B cell (primary cell): ENCODE measurements around the gene HOXA10. TPM values are rescaled to one million over a fixed set of nuclear protein-coding genes. Genes with fewer than 3 reads are reported as not detected.

ENCODE experiments used
- ATAC-seq: fragments of 200-7000 bp; cut with Tn5 transposase; one replicate; pipeline ENCODE4 v1.10.0; 2021; ENCODE audit warnings: low read depth, mild to moderate bottlenecking, moderate number of reproducible peaks, moderate library complexity
- CTCF ChIA-PET: fragments of 350-600 bp; sonication (Branson Sonifier 250); formaldehyde crosslinking; loops from one replicate; lab custom pipeline; 2021; ENCODE audit warnings: antibody characterized with exemption, inconsistent platforms; lab: Charles Lee
- POLR2A ChIA-PET: fragments of 350-600 bp; sonication (Branson Sonifier 250); formaldehyde crosslinking; loops from one replicate; lab custom pipeline; 2021; ENCODE audit warnings: antibody characterized with exemption; lab: Charles Lee
- DNase-seq: peaks from one replicate; pipeline ENCODE4 v3.0.0; 2013
- H2AFZ ChIP-seq: 2 replicates; pipeline ENCODE4 v1.6.1; 2012; ENCODE audit warnings: mild to moderate bottlenecking, low read depth, low read length; ENCODE audit not compliant: insufficient read depth, poor library complexity, severe bottlenecking
- H3K27ac ChIP-seq, 2 donors: 1 replicate in 1 of 2; 2 replicates in 1 of 2; pipeline ENCODE4 v1.5.1; 2012 to 2013; ENCODE audit warnings: low read length in 2 of 2, mild to moderate bottlenecking in 2 of 2, moderate library complexity in 1 of 2
- H3K27me3 ChIP-seq, 4 experiments: fragments of 200-600 bp in 1 of 4; sonication (generic) in 1 of 4; replicated peaks in 1 of 4; 1 replicate in 2 of 4; 2 replicates in 2 of 4; pipeline versions ENCODE4 v1.6.1 to v1.7.0; 2013 to 2016; ENCODE audit warnings: low read length in 3 of 4, mild to moderate bottlenecking in 2 of 4, mixed read lengths in 1 of 4, moderate library complexity in 1 of 4; ENCODE audit not compliant: insufficient read depth in 4 of 4, control insufficient read depth in 3 of 4; ENCODE audit errors: control extremely low read depth in 1 of 4
- H3K36me3 ChIP-seq, 2 experiments: replicated peaks in 1 of 2; 1 replicate in 1 of 2; 2 replicates in 1 of 2; pipeline versions ENCODE4 v1.6.1 to v1.7.1; 2013; ENCODE audit warnings: low read length in 1 of 2; ENCODE audit not compliant: insufficient read depth in 2 of 2, control insufficient read depth in 1 of 2; ENCODE audit errors: control extremely low read depth in 1 of 2, extremely low read depth in 1 of 2
- H3K4me1 ChIP-seq, 2 donors: fragments of 200-600 bp in 1 of 2; sonication (generic) in 1 of 2; 1 replicate in 1 of 2; 2 replicates in 1 of 2; pipeline versions ENCODE4 v1.5.1 to v1.6.1; 2013 to 2017; ENCODE audit warnings: low read length in 2 of 2; ENCODE audit not compliant: control insufficient read depth in 2 of 2, insufficient read depth in 2 of 2
- H3K4me2 ChIP-seq: replicated peaks from 2 replicates; pipeline ENCODE3; 2012; ENCODE audit warnings: mild to moderate bottlenecking, low read depth, low read length; ENCODE audit not compliant: poor library complexity, severe bottlenecking
- H3K4me3 ChIP-seq, 5 experiments: fragments of 200-600 bp in 1 of 5; sonication (generic) in 1 of 5; 1 replicate in 3 of 5; 2 replicates in 2 of 5; pipeline versions ENCODE4 v1.5.1 to v1.7.0; 2011 to 2016; ENCODE audit warnings: low read length in 4 of 5, mild to moderate bottlenecking in 4 of 5, low read depth in 2 of 5, control low read depth in 1 of 5, moderate library complexity in 1 of 5; ENCODE audit not compliant: insufficient read depth in 1 of 5; ENCODE audit errors: control extremely low read depth in 1 of 5, extremely low read depth in 1 of 5
- H3K79me2 ChIP-seq: fragments of 200-600 bp; sonication (generic); one replicate; pipeline ENCODE4 v1.6.0; 2016; ENCODE audit warnings: low read length; ENCODE audit not compliant: control insufficient read depth, insufficient read depth
- H3K9ac ChIP-seq: fragments of 200-600 bp; sonication (generic); 2 replicates; pipeline ENCODE4 v1.6.1; 2017; ENCODE audit warnings: mild to moderate bottlenecking, low read length, moderate library complexity
- H3K9me3 ChIP-seq, 3 donors: one replicate each; pipeline versions ENCODE4 v1.6.1 to v1.7.1; 2013; ENCODE audit warnings: low read length in 2 of 3; ENCODE audit not compliant: control insufficient read depth in 2 of 3, insufficient read depth in 1 of 3; ENCODE audit errors: control extremely low read depth in 1 of 3
- H4K20me1 ChIP-seq: 2 replicates; pipeline ENCODE4 v1.6.0; 2012; ENCODE audit warnings: mild to moderate bottlenecking, low read length; ENCODE audit not compliant: insufficient read depth, control insufficient read depth, poor library complexity, severe bottlenecking
- H3K27ac Mint-ChIP-seq: one replicate; pipeline ENCODE4 v1.8.0; 2021; ENCODE audit warnings: mixed read lengths
- H3K27me3 Mint-ChIP-seq: one replicate; pipeline ENCODE4 v1.8.0; 2021; ENCODE audit warnings: mixed read lengths
- H3K4me1 Mint-ChIP-seq: one replicate; pipeline ENCODE4 v1.8.0; 2021; ENCODE audit warnings: mixed read lengths
- H3K4me3 Mint-ChIP-seq: one replicate; pipeline ENCODE4 v1.8.0; 2021; ENCODE audit warnings: mixed read lengths
- H3K9me3 Mint-ChIP-seq: one replicate; pipeline ENCODE4 v1.8.0; 2022; ENCODE audit warnings: mixed read lengths; ENCODE audit not compliant: insufficient read depth
- EZH2 ChIP-seq: IDR thresholded peaks from 2 replicates; pipeline ENCODE4 v1.6.1; 2012; ENCODE audit warnings: borderline replicate concordance, low read depth, mild to moderate bottlenecking, moderate library complexity, low read length; ENCODE audit not compliant: insufficient read depth, poor library complexity, severe bottlenecking
- WGBS: methylation state at CpG from one replicate; pipeline ENCODE4 v1.1.5; 2013; ENCODE audit warnings: missing lambda C conversion rate; ENCODE audit not compliant: insufficient coverage; 5-methylcytosine and 5-hydroxymethylcytosine counted together
- intact Hi-C: fragments of 100-400 bp; cut with micrococcal nuclease; formaldehyde crosslinking; loops from one replicate; pipeline ENCODE4 v1.10.0; 2022
- polyA plus RNA-seq: library from polyadenylated mRNA; depleted of rRNA; stranded (reverse); fragments of >200 nt; gene quantifications from 2 replicates; pipeline ENCODE4 v1.2.3, GENCODE V29; 2012
- total RNA-seq, 2 donors: library from RNA; stranded (reverse); fragments of 120-200 nt in 1 of 2; gene quantifications; 1 replicate in 1 of 2; 2 replicates in 1 of 2; pipeline versions ENCODE4 v1.2.3 to v1.2.4, GENCODE V29; 2013 to 2022
- TF ChIP-seq, protein P1 (sequence below): fragments of 200-600 bp; IDR thresholded peaks from one replicate; pipeline ENCODE4 v1.8.0; 2022; ENCODE audit warnings: antibody characterized with exemption, mild to moderate bottlenecking

HOXA10 gene
- total and polyA plus RNA-seq, 2 donors (not counting 1 experiment from before 2014, with no cell fraction given): not detected

DNA sequence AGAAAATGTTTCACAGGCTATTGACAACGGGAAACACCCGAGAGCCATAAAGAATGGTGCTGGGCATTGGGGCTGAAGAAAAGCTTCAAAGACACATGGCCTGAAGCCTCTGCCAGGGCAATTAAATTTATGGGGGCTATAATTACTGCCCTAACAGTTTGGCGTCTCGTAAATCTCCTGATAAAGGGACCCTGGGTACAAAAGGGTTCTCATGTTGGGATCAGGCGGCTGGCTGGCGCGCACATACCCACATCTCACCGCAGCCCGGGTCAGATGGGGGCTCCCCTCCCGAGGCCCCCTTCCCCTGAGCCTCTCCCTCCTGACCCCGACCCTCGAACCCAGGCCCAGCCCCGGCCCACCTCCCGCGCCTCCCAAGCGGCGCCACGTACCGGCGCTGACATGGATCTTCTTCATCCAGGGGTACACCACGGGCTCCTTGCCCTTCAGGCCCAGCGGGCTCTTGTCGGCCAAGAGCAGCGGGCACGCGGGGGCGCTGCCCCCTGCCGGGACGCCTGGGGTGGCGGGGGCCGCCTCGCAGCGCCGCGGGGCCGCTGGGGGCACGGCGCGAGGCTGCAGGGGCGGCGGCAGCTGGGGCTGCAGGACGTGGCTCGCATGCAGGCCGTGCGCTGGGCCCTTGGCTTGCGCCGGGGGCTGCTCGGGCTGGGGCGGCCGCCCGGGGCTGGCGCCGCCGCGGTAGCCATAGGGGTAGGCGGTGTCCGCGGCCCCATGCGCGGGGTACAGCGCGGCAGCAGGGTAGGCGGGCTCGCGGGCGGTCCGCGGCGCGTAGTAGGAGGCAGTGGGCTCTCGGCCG is 44.2 kb downstream of the HOXA10 start:
- Histone ChIP-seq H3K36me3 (no peaks in the 10 kb centered on the region), H3K79me2 (no peaks in the 10 kb centered on the region), H3K4me1 (no peaks in the 10 kb centered on the region), H4K20me1 (no peaks in the 10 kb centered on the region), H3K27me3 (peaks cover 0 to 16% (median 5%) of the 10 kb centered on the region in 4 experiments), H3K9ac (peak overlapping the region; percentile 71), H2AFZ (peak overlapping the region; percentile 83), H3K9me3 (peaks cover 0 to 13% (median 0%) of the 10 kb centered on the region in 3 donors), H3K27ac (no peak overlapping the region), H3K4me3 (peak overlapping the region in 3 of 5 experiments; percentile 58 to 72 (median 67)), H3K4me2 (peak overlapping the region; percentile 74)
- intact Hi-C loops: loop anchor here (1.0 kb wide), 1 partner anchor 266 kb away; the partner anchor contains the start of gene SKAP2
- peaks cover 2% of the 10 kb centered on the region for H3K9me3 Mint-ChIP-seq
- WGBS: 61% methylated on average over 69 of the region's 72 CpGs
- peak overlapping the region; percentile 34 for H3K4me3 Mint-ChIP-seq
- ChIA-PET CTCF (interaction anchor here (1.1 kb wide), 1 partner anchor 31 kb away, joined by 5 read pairs; no protein-coding TSS in a partner anchor), POLR2A (no interaction called here)
- H3K27ac Mint-ChIP-seq: no peak overlapping the region
- no peaks in the 10 kb centered on the region for H3K4me1 Mint-ChIP-seq
- H3K27me3 Mint-ChIP-seq: peaks cover 65% of the 10 kb centered on the region
- ATAC-seq: peak; percentile 37
- TF ChIP-seq EZH2: no peak
- TF ChIP-seq, protein P1, sequence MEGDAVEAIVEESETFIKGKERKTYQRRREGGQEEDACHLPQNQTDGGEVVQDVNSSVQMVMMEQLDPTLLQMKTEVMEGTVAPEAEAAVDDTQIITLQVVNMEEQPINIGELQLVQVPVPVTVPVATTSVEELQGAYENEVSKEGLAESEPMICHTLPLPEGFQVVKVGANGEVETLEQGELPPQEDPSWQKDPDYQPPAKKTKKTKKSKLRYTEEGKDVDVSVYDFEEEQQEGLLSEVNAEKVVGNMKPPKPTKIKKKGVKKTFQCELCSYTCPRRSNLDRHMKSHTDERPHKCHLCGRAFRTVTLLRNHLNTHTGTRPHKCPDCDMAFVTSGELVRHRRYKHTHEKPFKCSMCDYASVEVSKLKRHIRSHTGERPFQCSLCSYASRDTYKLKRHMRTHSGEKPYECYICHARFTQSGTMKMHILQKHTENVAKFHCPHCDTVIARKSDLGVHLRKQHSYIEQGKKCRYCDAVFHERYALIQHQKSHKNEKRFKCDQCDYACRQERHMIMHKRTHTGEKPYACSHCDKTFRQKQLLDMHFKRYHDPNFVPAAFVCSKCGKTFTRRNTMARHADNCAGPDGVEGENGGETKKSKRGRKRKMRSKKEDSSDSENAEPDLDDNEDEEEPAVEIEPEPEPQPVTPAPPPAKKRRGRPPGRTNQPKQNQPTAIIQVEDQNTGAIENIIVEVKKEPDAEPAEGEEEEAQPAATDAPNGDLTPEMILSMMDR: no peak
- DNase-seq: no peak
